GM04503 (cell line): ENCODE measurements around the gene DLX2.
A peak's percentile ranks its signal among the peaks of the same experiment; 100 is the strongest.

Experiments
- DNase-seq: peaks from one replicate; pipeline ENCODE4 v3.0.0-alpha.2; 2012; ENCODE audit warnings: low read depth

DLX2 gene

DNA sequence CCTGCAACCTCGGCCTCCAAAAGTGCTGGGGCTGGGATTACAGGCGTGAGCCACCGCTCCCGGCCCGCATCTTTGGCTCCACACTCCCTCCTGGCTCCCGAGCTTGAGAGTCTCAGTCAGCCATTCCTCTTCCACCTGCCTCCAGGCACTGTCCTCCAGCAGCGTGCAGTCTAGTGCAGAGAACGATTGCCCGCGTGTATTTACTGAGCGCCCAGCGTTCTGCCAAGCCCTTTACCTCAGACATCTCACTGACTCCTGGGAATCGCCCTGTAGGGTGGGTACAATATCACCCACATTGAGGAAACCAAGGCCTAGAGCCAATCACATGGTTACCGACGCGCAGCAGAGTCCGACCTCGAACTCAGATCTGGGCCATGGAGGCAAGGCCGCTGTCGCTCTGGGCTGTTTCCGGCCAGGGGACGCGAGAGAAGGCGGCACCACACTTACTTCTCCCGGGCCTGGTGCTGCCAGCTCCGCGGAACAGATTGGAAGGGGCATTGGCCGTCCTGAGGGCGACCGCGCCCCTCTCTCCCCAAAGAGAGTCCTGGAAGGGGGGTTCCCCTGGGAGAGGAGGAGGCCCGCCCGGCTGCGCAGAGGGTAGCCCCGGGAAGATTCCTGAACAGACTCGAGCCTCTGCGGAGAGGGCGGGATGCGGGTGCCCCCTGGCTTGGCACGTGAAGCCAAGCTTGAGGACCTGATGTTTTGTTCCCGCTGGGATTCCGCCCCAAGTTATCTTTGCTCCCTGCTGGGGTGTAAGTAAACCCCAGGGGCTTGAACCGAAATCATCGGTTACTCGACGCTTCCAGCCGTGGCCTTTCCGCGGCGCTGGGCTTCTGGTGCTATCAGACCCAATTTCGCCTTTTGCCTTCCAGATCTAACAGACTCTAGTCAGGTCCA lies 5.2 kb upstream of the DLX2 start:
- DNase-seq, result no peak

DNA sequence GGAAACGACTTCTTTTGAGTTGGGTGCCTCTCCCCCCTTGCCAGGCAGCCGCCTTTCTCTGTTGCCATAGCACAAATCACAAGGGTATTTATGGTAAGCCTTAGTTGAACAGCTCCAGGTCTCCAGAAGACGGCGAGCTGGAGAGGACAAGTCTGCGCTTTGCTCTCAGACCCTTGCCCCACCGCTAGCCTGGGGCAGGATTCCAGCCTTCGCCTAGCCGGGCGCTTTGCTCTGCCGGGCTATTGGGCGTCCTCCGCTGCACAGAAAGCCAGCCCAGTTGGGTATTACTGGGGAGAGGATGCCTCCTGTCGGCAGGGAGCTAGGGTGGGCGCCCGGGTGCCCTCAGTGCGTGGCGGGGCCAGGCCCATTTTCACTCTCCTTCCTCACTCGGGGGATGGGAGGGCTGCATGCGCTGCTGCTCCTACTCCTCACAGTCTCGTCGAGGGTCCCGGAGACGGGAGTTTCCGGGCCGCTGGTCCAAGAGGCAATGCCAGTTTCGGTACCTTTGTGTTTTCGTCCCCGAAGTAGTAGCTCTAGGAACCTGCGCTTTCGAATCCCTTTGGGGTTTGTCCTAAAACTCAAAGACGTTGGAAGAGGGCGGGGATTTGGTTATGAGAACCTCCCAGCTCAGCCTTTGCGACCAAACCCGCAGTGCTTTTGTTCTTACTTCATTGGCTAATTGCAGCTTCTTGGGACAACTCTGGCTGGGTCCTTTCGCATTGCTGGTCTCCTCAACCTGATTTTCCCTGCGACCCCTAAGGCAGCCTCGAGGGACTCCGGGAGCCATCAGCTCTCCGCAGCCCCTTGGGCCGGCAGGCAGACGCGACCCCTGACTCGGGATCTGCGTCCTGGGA lies 3.6 kb upstream of the DLX2 start:
- DNase-seq, result no peak

GRCh38 chr2:172105471-172106107 lies 2.9 kb upstream of the DLX2 start:
- no peak for DNase-seq

GRCh38 chr2:172103471-172104272 lies 972 bp upstream of the DLX2 start:
- no peak for DNase-seq

- DNase-seq, result no peak
Measured at GRCh38 chr2:172101821-172102390, 794 bp downstream of the DLX2 start.

- DNase-seq, result no peak
Measured at GRCh38 chr2:172100935-172101820, 1.5 kb downstream of the DLX2 start.

DNA sequence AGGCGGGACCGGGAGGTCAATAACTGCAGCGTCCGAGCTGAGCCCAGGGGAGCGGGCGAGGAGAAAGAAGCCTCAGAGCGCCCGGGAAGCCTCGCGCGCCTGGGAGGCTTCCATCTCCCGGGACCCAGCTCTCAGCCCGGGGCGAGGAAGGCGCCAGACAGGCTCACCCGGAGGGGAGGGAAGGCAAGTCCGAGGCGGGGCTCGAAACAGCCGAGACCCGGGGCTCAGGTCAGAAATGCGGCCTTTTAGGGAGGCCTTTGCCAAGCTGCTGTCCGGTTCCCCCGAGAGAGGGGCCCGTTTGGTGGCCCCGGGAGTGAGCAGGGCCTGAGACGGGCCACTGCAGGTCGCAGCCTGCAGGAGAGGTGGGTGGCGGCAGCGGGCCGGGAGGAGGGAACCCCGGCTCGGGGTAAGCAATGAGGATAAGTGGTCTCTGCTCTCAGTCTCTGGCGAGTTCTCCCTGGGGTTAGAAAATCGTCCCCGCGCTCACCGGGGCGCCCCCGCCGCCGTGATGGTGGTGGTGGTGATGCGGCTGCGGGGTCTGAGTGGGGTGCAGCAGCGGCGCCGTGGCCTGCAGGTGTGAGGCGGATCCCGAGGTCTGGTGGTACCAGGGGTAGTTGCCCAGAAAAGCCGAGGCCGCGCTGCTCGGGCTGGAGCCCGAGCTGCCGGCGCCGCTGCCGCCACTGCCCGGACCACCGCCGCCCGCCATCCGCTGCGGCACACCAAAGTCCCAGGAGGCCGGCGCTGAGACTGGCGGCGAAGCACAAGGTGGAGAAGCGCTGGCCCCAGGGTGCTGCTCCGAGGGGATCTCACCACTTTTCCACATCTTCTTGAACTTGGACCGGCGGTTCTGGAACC lies 2.4 kb downstream of the DLX2 start:
- no peak for DNase-seq

DNA sequence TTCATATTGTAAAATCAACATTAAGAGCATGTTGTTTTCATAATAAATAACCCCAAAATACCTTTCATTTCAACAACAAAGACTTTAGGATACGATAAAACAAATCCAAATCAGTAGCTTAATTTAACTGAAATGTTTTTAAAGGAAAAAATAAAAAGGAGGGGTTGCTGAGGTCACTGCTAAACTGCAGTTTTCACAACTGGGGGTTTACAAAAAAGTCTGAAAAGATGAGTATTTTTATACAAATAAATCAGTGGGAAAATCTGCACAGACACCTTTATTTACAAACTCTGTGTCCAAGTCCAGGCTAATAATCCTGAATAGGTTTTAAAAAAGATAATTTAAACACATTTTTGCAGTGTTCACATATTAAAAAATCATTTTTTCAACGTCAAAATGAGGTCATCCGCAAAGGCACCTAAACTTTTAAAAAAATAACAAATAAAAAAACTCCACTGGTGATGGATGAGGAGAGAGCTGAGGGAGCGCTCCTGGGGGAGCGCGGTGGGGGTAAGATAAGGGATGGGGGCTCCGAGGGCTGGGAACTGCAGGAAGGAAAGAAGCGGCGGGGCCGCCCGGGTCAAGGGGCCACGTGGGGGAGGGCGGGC lies 3.1 kb downstream of the DLX2 start:
- DNase-seq, result no peak

DNA sequence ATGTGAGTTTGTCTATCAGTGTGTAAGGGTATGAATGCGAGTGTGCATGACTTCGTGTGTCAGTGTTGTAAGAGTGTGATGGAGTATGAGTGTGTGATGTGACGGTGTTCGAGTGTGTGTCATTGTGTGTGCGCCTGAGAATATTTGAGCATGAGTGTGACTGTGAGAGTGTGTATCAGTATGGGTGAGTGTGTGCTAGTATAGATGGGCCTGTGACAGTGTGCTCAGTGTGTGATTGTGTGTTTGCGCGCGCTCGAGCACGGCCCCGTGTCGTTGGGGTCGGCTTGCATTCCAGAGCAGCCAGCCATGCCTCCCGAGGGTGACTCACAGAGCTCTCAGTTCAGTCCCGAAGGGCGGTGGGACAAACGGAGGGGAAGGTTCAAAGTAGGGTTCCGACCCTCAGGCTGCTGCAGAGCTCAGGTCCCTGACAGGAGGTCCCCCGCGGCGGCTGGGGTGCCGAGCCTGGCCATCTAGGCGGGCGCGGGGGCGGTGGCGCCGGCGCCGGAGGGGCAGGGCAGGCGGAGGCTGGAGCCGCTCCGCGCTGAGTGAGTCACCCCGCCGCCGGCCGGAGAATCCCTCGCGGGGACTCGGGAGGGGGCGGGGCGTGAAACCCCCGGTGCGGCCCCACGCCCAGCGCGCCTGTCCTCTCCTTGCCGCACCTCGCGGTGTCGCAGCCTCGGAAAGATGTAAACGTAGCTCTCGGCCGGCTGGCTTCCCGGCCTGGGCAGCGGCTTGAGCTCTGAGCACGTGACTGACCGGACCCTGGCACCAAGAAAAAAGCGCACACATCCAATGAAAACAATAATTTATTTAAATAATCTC lies 3.8 kb downstream of the DLX2 start:
- no peak for DNase-seq

- DNase-seq, result no peak
Measured at GRCh38 chr2:172098287-172098649, 4.4 kb downstream of the DLX2 start.

GRCh38 chr2:172097557-172098131 lies 5.1 kb downstream of the DLX2 start:
- DNase-seq, result no peak

DNA sequence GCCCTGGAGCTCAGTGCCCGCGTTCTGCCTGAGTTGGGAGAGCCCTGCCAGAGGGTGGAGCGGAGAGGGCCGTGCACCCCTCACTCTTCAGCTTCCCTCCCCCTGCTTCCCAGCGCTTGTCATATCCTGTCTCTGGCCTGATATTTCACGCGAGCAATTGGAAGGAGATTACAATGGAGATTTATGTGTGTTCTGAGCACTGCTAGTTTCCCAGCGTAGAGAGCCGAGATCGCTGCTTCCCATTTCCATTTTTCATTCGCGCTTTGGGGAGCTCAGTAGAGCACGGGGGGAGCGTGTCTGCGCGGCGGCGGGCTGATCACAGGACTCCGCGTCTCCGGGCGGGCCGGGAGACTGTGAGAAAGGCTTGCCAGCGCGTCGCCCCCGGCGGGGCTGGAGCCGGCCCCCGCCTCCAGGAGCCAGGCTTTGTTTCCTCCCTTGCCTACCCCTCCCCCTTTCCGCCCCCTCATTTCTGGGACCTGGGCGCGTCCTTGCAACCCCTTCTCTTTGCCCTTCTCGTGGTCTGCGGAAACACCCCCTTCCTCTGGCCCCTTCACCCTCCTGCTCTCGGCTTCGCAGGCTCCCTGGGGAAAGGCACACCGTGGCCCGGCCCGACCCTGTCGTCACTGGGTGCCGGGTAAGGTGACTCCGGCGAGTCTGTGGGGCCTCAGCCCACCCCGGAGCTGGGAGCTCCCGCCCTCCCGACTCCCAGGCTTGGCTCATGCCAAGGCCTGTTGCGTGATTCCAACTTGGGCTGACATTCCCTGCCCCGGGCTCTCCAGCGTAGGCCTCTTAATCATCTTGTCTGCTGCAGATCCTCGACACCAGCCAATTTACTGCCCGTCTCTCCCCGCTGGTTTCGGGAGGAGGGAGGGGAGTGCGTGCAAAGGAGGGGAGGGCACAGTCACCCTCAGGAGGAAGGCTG lies 5.8 kb downstream of the DLX2 start:
- peak; percentile 74 for DNase-seq

DNA sequence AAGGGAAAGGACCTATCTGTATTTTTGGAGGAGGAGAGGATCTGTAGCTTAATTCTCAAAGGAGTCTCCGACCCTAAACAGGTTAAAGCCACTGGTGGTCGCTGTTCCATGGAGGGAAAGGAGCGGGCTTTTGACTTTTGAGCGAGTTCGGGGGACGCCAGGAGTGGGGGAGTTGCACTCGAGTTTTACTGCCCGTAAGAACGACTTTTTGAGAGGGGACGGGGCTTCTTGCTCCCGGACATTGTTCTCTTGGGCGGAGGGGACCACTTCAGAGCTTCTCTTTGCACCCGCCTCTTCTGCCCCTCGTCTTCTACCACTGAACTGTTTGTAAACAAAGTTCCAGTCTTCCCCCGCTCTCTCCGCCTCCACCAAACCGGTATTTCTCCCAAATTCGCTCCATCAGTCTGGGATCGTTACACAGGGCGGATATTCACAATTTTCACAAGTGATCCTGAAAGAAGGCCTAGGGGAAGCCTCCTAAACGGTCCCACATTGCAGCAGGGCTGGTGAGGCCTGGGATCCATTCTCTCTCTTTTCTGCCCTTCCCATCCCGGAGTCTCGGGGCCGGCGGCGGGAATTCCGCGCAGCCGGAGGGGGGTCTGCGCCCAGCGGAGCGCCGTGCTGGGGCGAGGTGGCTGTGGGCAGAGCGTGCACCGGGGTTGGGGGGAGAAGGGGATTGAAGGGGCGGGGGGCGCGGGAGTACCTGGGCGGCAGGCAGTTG lies 6.6 kb downstream of the DLX2 start:
- no peak for DNase-seq

DNA sequence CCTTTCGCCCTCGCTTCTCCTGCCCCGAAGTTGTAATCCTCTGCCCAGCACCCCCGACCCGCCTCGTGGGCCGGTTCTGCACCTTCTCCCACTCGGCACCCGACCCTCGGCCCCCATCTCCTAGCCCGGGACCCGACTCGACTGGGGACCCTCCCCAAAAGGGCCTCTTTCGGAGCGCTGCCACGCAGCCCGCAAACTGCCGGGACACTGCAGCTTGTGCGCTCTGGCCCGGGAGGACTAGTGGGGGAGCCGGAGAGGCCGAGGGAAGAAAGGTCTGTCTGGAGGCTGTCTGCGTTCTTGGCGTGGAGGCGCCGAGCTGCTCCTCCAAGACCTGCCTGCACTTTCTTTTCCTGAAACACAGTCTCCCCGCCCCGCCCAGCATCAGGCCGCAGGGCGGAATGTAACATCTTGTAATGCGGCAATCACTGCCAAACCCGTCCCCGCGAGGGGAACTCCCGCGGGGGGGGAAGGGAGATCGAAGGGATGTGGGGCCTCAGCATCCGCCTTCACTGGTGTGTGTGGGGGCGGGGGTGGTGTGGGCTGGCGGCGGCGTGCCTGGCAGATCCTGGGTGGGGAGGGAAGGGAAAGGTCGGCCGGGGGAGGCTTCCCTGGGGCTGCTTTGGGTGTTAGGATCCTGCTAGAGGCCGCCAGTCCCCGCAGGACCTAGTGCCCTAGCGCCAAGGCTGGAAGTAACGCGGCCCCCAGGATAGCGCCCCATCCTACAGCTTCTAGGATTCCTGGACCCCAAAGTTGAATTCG lies 7.4 kb downstream of the DLX2 start:
- DNase-seq, result peak; percentile 81
